ENCODE data around the gene MLLT1.

Gene MLLT1

GRCh38 chr19:6279620-6279930 lies 200 bp downstream of the MLLT1 start:
- Histone ChIP-seq H3K4me1 (peaks cover 43 to 46% (median 45%) of the 10 kb centered on the region in 10 experiments), H3K4me3 (peak overlapping the region; percentile 87 to 98 (median 96)), H3K9me3 (replicated peaks in 1 of 11) (peaks cover 8 to 35% (median 19%) of the 10 kb centered on the region in 11 experiments; a peak in 20 of 22 replicates), H3K4me2 (peak overlapping the region; percentile 91 to 99 (median 95)), H4K20me1 (peaks cover 44 to 48% (median 47%) of the 10 kb centered on the region in 11 experiments; a peak in 21 of 22 replicates), H3K27ac (peak overlapping the region; percentile 81 to 90 (median 86)), H3K27me3 (no peaks in the 10 kb centered on the region), H3K9ac (peak overlapping the region; percentile 88 to 97 (median 94)), H3K36me3 (peaks cover 0 to 39% (median 26%) of the 10 kb centered on the region in 11 experiments; a peak in 19 of 22 replicates)
- TF ChIP-seq Cebpa-rat (IDR thresholded peaks at IDR 0.05), result no peak

- Histone ChIP-seq H3K4me2 (peak overlapping the region; percentile 91 to 99 (median 95)), H3K4me1 (peaks cover 49 to 52% (median 50%) of the 10 kb centered on the region in 10 experiments), H4K20me1 (peaks cover 49 to 54% (median 53%) of the 10 kb centered on the region in 11 experiments; a peak in 21 of 22 replicates), H3K27me3 (no peaks in the 10 kb centered on the region), H3K27ac (peak overlapping the region; percentile 81 to 90 (median 86)), H3K4me3 (peak overlapping the region; percentile 87 to 98 (median 96)), H3K9me3 (replicated peaks in 1 of 11) (peaks cover 5 to 29% (median 13%) of the 10 kb centered on the region in 11 experiments; a peak in 17 of 22 replicates), H3K36me3 (peaks cover 4 to 45% (median 29%) of the 10 kb centered on the region in 11 experiments; a peak in 20 of 22 replicates), H3K9ac (peak overlapping the region; percentile 88 to 97 (median 94))
- no peak for TF ChIP-seq Cebpa-rat (IDR thresholded peaks at IDR 0.05)
These were observed 795 bp downstream of the MLLT1 start for GRCh38 chr19:6278740-6279619.

- peak overlapping the region; percentile 88 to 97 (median 94); a peak in 21 of 22 replicates for H3K9ac ChIP-seq
These were observed 1.7 kb downstream of the MLLT1 start for GRCh38 chr19:6278051-6278450.

GRCh38 chr19:6276447-6276846 lies 3.3 kb downstream of the MLLT1 start:
- Histone ChIP-seq H3K9ac (peak overlapping the region; percentile 20 to 97 (median 94); a peak in 14 of 22 replicates), H3K4me1 (peaks cover 52 to 77% (median 70%) of the 10 kb centered on the region in 10 experiments), H3K36me3 (peaks cover 9 to 65% (median 36%) of the 10 kb centered on the region in 11 experiments; a peak in 21 of 22 replicates), H3K27me3 (no peaks in the 10 kb centered on the region), H3K4me2 (peak overlapping the region; percentile 91 to 99 (median 95)), H3K9me3 (replicated peaks in 1 of 11) (peaks cover 0 to 13% (median 8%) of the 10 kb centered on the region in 11 experiments; a peak in 12 of 22 replicates), H3K27ac (peak overlapping the region in 3 of 11 experiments; percentile 3 to 44 (median 14); a peak in 3 of 22 replicates), H4K20me1 (peaks cover 75 to 80% (median 78%) of the 10 kb centered on the region in 11 experiments; a peak in 21 of 22 replicates), H3K4me3 (no peak overlapping the region)
- no peak for TF ChIP-seq Cebpa-rat (IDR thresholded peaks at IDR 0.05)

More at GRCh38 chr19:6278051-6278450, 1.7 kb downstream of the MLLT1 start:
- Histone ChIP-seq H3K36me3 (peaks cover 9 to 53% (median 36%) of the 10 kb centered on the region in 11 experiments; a peak in 20 of 22 replicates), H3K27ac (peak overlapping the region in 6 of 11 experiments; percentile 10 to 89 (median 87); a peak in 6 of 22 replicates), H3K9me3 (replicated peaks in 1 of 11) (peaks cover 0 to 25% (median 11%) of the 10 kb centered on the region in 11 experiments; a peak in 14 of 22 replicates), H3K4me3 (peak overlapping the region; percentile 87 to 98 (median 96)), H3K27me3 (no peaks in the 10 kb centered on the region), H3K4me2 (peak overlapping the region; percentile 91 to 99 (median 95)), H3K4me1 (peaks cover 52 to 62% (median 59%) of the 10 kb centered on the region in 10 experiments), H4K20me1 (peaks cover 59 to 64% (median 62%) of the 10 kb centered on the region in 11 experiments; a peak in 21 of 22 replicates)
- TF ChIP-seq Cebpa-rat (IDR thresholded peaks at IDR 0.05), result no peak

GRCh38 chr19:6275170-6275744 lies 4.5 kb downstream of the MLLT1 start:
- no peak for TF ChIP-seq Cebpa-rat (IDR thresholded peaks at IDR 0.05)
- peak overlapping the region; percentile 8 to 99 (median 95); a peak in 17 of 22 replicates for H3K4me2 ChIP-seq
- 0 out of 22 replicates have a peak overlapping the region, but pooled peaks of 1 of the 11 experiments have one; percentile 0 for H3K27ac ChIP-seq
- peaks cover 52 to 77% (median 70%) of the 10 kb centered on the region in 10 experiments for H3K4me1 ChIP-seq
- no peaks in the 10 kb centered on the region for H3K27me3 ChIP-seq
- H3K36me3 ChIP-seq, result peaks cover 18 to 77% (median 47%) of the 10 kb centered on the region in 11 experiments
- H4K20me1 ChIP-seq, result peaks cover 87 to 92% (median 90%) of the 10 kb centered on the region in 11 experiments; a peak in 21 of 22 replicates
- H3K9ac ChIP-seq, result no peak overlapping the region; a peak in 1 of 22 replicates
- peaks cover 0 to 2% (median 0%) of the 10 kb centered on the region in 11 experiments; a peak in 9 of 22 replicates for H3K9me3 ChIP-seq (replicated peaks in 1 of 11)
- H3K4me3 ChIP-seq, result no peak overlapping the region

GRCh38 chr19:6274756-6275155 lies 5.0 kb downstream of the MLLT1 start:
- no peak overlapping the region for H3K4me3 ChIP-seq
- peaks cover 52 to 77% (median 70%) of the 10 kb centered on the region in 10 experiments for H3K4me1 ChIP-seq
- H3K27ac ChIP-seq, result no peak overlapping the region; a peak in 1 of 22 replicates
- H3K9me3 ChIP-seq (replicated peaks in 1 of 11), result no peaks in the 10 kb centered on the region
- peak overlapping the region; percentile 8 to 99 (median 92); a peak in 16 of 22 replicates for H3K4me2 ChIP-seq
- no peak for TF ChIP-seq Cebpa-rat (IDR thresholded peaks at IDR 0.05)
- H3K27me3 ChIP-seq, result no peaks in the 10 kb centered on the region
- H4K20me1 ChIP-seq, result peaks cover 92 to 97% (median 95%) of the 10 kb centered on the region in 11 experiments; a peak in 21 of 22 replicates
- H3K9ac ChIP-seq, result 0 out of 22 replicates have a peak overlapping the region, but pooled peaks of 1 of the 11 experiments have one; percentile 29
- peaks cover 23 to 82% (median 52%) of the 10 kb centered on the region in 11 experiments for H3K36me3 ChIP-seq

- peak overlapping the region in 1 of 11 experiments; percentile 29; a peak in 1 of 22 replicates for H3K9ac ChIP-seq
These were observed 5.8 kb downstream of the MLLT1 start for GRCh38 chr19:6273701-6274601.

More at GRCh38 chr19:6273701-6274601, 5.8 kb downstream of the MLLT1 start:
- H4K20me1 ChIP-seq, result peaks cover 100% of the 10 kb centered on the region in 11 experiments; a peak in 21 of 22 replicates
- H3K4me1 ChIP-seq, result peaks cover 51 to 75% (median 68%) of the 10 kb centered on the region in 10 experiments
- peak overlapping the region in 10 of 11 experiments; percentile 11 to 99 (median 92); a peak in 10 of 22 replicates for H3K4me2 ChIP-seq
- TF ChIP-seq Cebpa-rat (IDR thresholded peaks at IDR 0.05), result no peak
- H3K27ac ChIP-seq, result no peak overlapping the region; a peak in 1 of 22 replicates
- H3K4me3 ChIP-seq, result no peak overlapping the region
- H3K36me3 ChIP-seq, result peaks cover 31 to 90% (median 60%) of the 10 kb centered on the region in 11 experiments
- H3K27me3 ChIP-seq, result no peaks in the 10 kb centered on the region
- H3K9me3 ChIP-seq (replicated peaks in 1 of 11), result no peaks in the 10 kb centered on the region

Data from BLaER1 treated with 17β-estradiol and CSF1 and Interleukin-3, amounts not matched to agents 10 nM and 100 nM (cell line).